ENCODE results near the gene SLC3A2. TPM values are rescaled to one million over a fixed set of nuclear protein-coding genes. Genes with fewer than 3 reads are reported as not detected.
"Not testable (repeated sequence)": the region's sequence is repeated elsewhere in the genome, so short reads cannot be mapped to it uniquely, and the experiment has no call there.

The SLC3A2 gene
- polyA plus RNA-seq (ENCODE audit: insufficient read depth in 1 of 5, insufficient read length in 5 of 5, low replicate concordance in 1 of 5): 100 to 1,000 TPM; 167 to 197 (median 172) TPM
- long read RNA-seq, donor 1, transcript SLC3A2-208 (8 exons, 1,486 nt): minor isoform, 8 of 98 reads
- long read RNA-seq, donor 1, transcript SLC3A2-201 (9 exons, 1,904 nt): major isoform, 36 of 98 reads
- long read RNA-seq, donor 1, partial matches to known transcripts: 46 of 98 reads
- long read RNA-seq, donor 1, other reads (novel, unspliced or antisense): 0 of 98 reads
- long read RNA-seq, donor 2, transcript SLC3A2-201 (9 exons, 1,904 nt): major isoform, 23 of 32 reads
- long read RNA-seq, donor 2, partial matches to known transcripts: 0 of 32 reads
- long read RNA-seq, donor 2, other reads (novel, unspliced or antisense): 0 of 32 reads
- long read RNA-seq, donor 3, transcript SLC3A2-208 (8 exons, 1,486 nt): minor isoform, 5 of 36 reads
- long read RNA-seq, donor 3, transcript SLC3A2-201 (9 exons, 1,904 nt): major isoform, 26 of 36 reads
- long read RNA-seq, donor 3, partial matches to known transcripts: 0 of 36 reads
- long read RNA-seq, donor 3, other reads (novel, unspliced or antisense): 0 of 36 reads
- long read RNA-seq, donor 4, transcript SLC3A2-201 (9 exons, 1,904 nt): major isoform, 14 of 20 reads
- long read RNA-seq, donor 4, partial matches to known transcripts: 0 of 20 reads
- long read RNA-seq, donor 4, other reads (novel, unspliced or antisense): 0 of 20 reads
- long read RNA-seq, donor 5, transcript SLC3A2-208 (8 exons, 1,486 nt): minor isoform, 9 of 58 reads
- long read RNA-seq, donor 5, transcript SLC3A2-201 (9 exons, 1,904 nt): major isoform, 34 of 58 reads
- long read RNA-seq, donor 5, partial matches to known transcripts: 12 of 58 reads
- long read RNA-seq, donor 5, other reads (novel, unspliced or antisense): 0 of 58 reads
- long read RNA-seq, donor 6, transcript SLC3A2-201 (9 exons, 1,904 nt): major isoform, 55 of 70 reads
- long read RNA-seq, donor 6, partial matches to known transcripts: 6 of 70 reads
- long read RNA-seq, donor 6, other reads (novel, unspliced or antisense): 0 of 70 reads
- long read RNA-seq, donor 7, transcript SLC3A2-208 (8 exons, 1,486 nt): minor isoform, 5 of 29 reads
- long read RNA-seq, donor 7, transcript SLC3A2-201 (9 exons, 1,904 nt): major isoform, 21 of 29 reads
- long read RNA-seq, donor 7, partial matches to known transcripts: 0 of 29 reads
- long read RNA-seq, donor 7, other reads (novel, unspliced or antisense): 0 of 29 reads
- long read RNA-seq, donor 8, transcript SLC3A2-201 (9 exons, 1,904 nt): major isoform, 11 of 28 reads
- long read RNA-seq, donor 8, partial matches to known transcripts: 12 of 28 reads
- long read RNA-seq, donor 8, other reads (novel, unspliced or antisense): 0 of 28 reads

- DNase-seq: peak; percentile 88 to 90
Measured at GRCh38 chr11:62880803-62881578, at the start of gene SLC3A2. SLC3A2 (plus strand) TSS chr11:62880896; CDS start chr11:62881024, 128 bp downstream.

- no peak for DNase-seq
Measured at GRCh38 chr11:62830904-62831519, 49.7 kb upstream of the SLC3A2 start.

- peak; percentile 99 for DNase-seq
Measured at GRCh38 chr11:62831520-62832335, 49.0 kb upstream of the SLC3A2 start, which contains the start of gene STX5. STX5 (minus strand) TSS chr11:62832051; CDS start chr11:62831243, 808 bp downstream.

- DNase-seq: no peak
Measured at GRCh38 chr11:62832336-62833234, 48.1 kb upstream of the SLC3A2 start, which contains the start of gene TEX54. TEX54 (minus strand) TSS chr11:62832841.

- DNase-seq: no peak
Measured at GRCh38 chr11:62835336-62835735, 45.4 kb upstream of the SLC3A2 start.

- DNase-seq: peak; percentile 91 to 92
Measured at GRCh38 chr11:62839050-62839945, 41.4 kb upstream of the SLC3A2 start, which contains the start of gene WDR74. WDR74 (minus strand) TSS chr11:62839590; CDS start chr11:62839570, 20 bp downstream.

GRCh38 chr11:62840721-62841360 is 39.9 kb upstream of the SLC3A2 start:
- DNase-seq: not testable (repeated sequence)

- DNase-seq: peak; percentile 92 to 96
Measured at GRCh38 chr11:62841361-62842170, 39.1 kb upstream of the SLC3A2 start.

- no peak for DNase-seq
Measured at GRCh38 chr11:62842171-62842741, 38.4 kb upstream of the SLC3A2 start.

- not testable (repeated sequence) for DNase-seq
Measured at GRCh38 chr11:62842891-62843290, 37.8 kb upstream of the SLC3A2 start.

GRCh38 chr11:62843466-62843865 is 37.2 kb upstream of the SLC3A2 start:
- DNase-seq: no peak

- DNase-seq: no peak
Measured at GRCh38 chr11:62844154-62844553, 36.5 kb upstream of the SLC3A2 start.

GRCh38 chr11:62846177-62846576 is 34.5 kb upstream of the SLC3A2 start:
- no peak for DNase-seq

GRCh38 chr11:62847767-62848314 is 32.9 kb upstream of the SLC3A2 start:
- no peak for DNase-seq

Data from right lung (tissue), 10 donors.